Muscle layer of colon (tissue), 2 donors: ENCODE results near the gene DCAF15.
A peak's percentile ranks its signal among the peaks of the same experiment; 100 is the strongest.

Experiments
- H3K27ac ChIP-seq: one replicate; pipeline ENCODE4 v1.7.0; 2013; ENCODE audit warnings: low read depth, mild to moderate bottlenecking, low read length, moderate library complexity
- H3K27me3 ChIP-seq, 2 donors: one replicate each; pipeline ENCODE4 v1.7.0; 2013; ENCODE audit warnings: low read length in 2 of 2, mild to moderate bottlenecking in 2 of 2; ENCODE audit not compliant: insufficient read depth in 2 of 2, control insufficient read depth in 1 of 2
- H3K36me3 ChIP-seq: one replicate; pipeline ENCODE4 v1.7.0; 2013; ENCODE audit warnings: mild to moderate bottlenecking, low read length; ENCODE audit not compliant: insufficient read depth
- H3K4me1 ChIP-seq: one replicate; pipeline ENCODE4 v1.7.0; 2013; ENCODE audit warnings: mild to moderate bottlenecking, low read length; ENCODE audit not compliant: insufficient read depth
- H3K4me3 ChIP-seq, 2 donors: one replicate each; pipeline ENCODE4 v1.7.0; 2013; ENCODE audit warnings: low read length in 2 of 2, low read depth in 1 of 2, mild to moderate bottlenecking in 1 of 2, moderate library complexity in 1 of 2
- H3K9ac ChIP-seq: one replicate; pipeline ENCODE4 v1.7.0; 2013; ENCODE audit warnings: low read length
- H3K9me3 ChIP-seq: one replicate; pipeline ENCODE4 v1.7.0; 2013; ENCODE audit warnings: mild to moderate bottlenecking, low read length
- donor health status: abdominal sarcoma.
- donor health status: Adenocarcinoma of cecum.

Gene DCAF15

DNA sequence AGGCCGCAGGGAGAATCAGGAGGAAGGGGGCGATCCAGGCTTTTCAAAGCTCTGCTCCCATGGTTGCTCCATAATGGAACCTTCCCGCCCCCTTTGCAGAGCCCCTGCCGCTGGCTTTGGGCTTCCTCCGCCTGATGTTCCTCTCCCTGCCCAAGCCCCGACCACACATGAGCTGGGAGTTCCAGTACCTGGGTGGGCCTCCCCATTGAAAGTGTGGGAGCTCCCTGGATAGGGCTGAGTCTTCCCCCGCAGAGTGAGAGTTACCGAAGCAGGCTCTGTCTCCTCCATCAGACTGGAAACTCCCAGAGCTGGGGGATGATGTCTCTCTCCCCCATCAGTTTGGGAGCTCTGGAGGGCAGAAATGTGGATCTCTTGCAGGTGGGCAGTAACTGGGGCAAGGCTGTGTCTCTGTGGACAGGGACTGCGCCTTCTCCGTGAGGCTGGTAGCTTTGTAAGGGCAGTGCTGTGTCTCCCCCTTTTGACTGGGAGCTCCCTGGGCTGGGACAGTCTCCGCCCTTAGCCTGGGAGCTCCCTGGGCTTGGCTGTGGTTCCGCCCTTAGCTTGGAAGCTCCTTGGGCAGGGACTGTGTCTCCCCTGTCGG is 722 bp downstream of the DCAF15 start:
- Histone ChIP-seq H3K27ac (no peak overlapping the region), H3K4me3 (peak overlapping the region; percentile 81 to 85), H3K9ac (peak overlapping the region; percentile 42)

DNA sequence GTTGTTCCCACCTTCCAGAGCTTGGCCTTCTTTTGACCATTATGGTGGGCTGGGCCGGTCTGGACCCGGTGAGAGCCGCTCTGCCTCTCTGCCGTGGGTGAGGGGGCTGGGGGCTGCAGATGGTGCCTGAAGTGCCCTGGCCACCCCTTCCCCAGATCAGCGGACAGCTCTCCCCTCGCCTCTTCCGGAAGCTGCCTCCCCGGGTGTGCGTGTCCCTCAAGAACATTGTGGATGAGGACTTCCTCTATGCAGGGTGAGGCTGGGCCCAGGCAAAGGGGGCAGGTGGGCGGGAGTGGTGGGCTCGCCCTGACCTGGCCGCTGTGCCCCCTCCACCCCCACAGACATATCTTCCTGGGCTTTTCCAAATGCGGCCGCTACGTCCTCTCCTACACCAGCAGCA is 1.9 kb downstream of the DCAF15 start:
- H3K4me3 ChIP-seq: no peak overlapping the region
- H3K4me1 ChIP-seq: peaks cover 13% of the 10 kb centered on the region
- H3K9ac ChIP-seq: no peak overlapping the region
- H3K27ac ChIP-seq: no peak overlapping the region
- peaks cover 36% of the 10 kb centered on the region for H3K36me3 ChIP-seq
- no peaks in the 10 kb centered on the region for H3K27me3 ChIP-seq
- no peaks in the 10 kb centered on the region for H3K9me3 ChIP-seq

More for the DNA sequence above, 722 bp downstream of the DCAF15 start:
- H3K36me3 ChIP-seq: peaks cover 27% of the 10 kb centered on the region
- no peaks in the 10 kb centered on the region for H3K27me3 ChIP-seq
- H3K9me3 ChIP-seq: no peaks in the 10 kb centered on the region
- H3K4me1 ChIP-seq: peaks cover 13% of the 10 kb centered on the region

DNA sequence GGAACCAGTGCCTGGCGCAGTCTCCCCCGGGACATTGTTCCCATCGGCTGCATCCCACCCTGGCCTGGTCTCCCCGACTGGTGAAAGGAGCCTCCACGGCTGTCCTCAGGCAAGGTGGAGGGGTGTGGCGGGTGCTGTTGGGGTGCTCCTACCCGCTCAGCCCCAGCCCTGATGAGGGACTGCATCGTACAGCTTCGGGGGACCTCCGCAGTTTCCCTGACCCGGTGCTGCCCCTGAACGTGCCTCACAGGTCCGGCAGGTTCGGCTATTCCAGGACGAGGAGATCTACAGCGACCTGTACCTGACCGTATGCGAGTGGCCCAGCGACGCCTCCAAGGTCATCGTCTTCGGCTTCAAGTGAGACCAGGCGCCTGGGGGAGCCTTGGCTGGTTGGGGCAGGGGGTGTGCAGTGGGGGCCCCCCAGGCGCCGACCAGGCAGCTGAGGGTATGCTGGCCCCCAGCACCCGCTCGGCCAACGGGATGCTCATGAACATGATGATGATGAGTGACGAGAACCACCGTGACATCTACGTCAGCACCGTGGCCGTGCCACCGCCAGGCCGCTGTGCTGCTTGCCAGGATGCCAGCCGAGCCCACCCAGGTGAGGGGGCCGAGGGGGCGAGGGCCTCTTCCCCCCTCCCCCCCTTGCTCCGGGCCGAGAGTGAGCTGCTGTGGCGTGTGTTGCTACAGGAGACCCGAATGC is 3.5 kb downstream of the DCAF15 start:
- H3K27me3 ChIP-seq: no peaks in the 10 kb centered on the region
- H3K4me1 ChIP-seq: peaks cover 13% of the 10 kb centered on the region
- H3K9ac ChIP-seq: no peak overlapping the region
- peaks cover 43% of the 10 kb centered on the region for H3K36me3 ChIP-seq
- H3K9me3 ChIP-seq: no peaks in the 10 kb centered on the region
- H3K27ac ChIP-seq: no peak overlapping the region
- H3K4me3 ChIP-seq: no peak overlapping the region

DNA sequence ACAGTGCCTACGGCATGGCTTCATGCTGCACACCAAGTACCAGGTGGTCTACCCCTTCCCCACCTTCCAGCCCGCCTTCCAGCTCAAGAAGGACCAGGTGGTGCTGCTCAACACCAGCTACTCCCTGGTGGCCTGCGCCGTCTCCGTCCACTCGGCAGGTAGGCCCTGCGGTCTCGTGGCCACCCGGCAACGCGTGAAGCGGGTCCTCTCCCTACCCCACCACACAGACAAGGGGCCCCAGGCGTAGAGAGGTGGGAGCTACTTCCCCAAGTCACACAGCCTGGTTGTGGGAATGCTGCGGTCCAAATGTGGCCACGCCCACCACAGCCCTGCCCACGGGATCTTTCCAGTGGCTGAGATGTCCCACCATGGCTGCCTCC is 4.0 kb downstream of the DCAF15 start:
- Histone ChIP-seq H3K27ac (no peak overlapping the region), H3K27me3 (no peaks in the 10 kb centered on the region), H3K9ac (no peak overlapping the region), H3K4me3 (no peak overlapping the region), H3K9me3 (no peaks in the 10 kb centered on the region), H3K36me3 (peaks cover 43% of the 10 kb centered on the region), H3K4me1 (peaks cover 13% of the 10 kb centered on the region)

DNA sequence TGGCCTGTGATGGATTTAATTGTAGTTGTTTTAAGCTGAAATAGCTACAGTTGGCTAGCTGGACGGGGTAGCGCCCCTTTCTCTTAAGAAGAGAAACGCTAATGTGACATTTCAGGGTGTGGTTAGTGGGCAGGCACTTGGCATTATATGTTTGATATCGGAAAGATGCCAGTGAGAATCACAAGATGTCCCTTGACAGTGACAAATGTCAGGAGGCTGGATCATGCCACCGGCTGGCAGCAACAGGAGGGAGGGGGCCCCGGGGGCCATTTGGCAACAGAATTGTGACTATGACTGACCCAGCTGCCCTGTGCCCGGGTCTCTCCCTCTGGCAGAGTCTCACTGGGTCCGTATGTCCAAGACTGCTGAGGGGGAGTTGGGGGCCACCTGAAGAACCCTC is 4.7 kb downstream of the DCAF15 start:
- H3K4me3 ChIP-seq: no peak overlapping the region
- peaks cover 13% of the 10 kb centered on the region for H3K4me1 ChIP-seq
- no peaks in the 10 kb centered on the region for H3K9me3 ChIP-seq
- H3K36me3 ChIP-seq: peaks cover 43% of the 10 kb centered on the region
- H3K9ac ChIP-seq: no peak overlapping the region
- no peaks in the 10 kb centered on the region for H3K27me3 ChIP-seq
- H3K27ac ChIP-seq: no peak overlapping the region

DNA sequence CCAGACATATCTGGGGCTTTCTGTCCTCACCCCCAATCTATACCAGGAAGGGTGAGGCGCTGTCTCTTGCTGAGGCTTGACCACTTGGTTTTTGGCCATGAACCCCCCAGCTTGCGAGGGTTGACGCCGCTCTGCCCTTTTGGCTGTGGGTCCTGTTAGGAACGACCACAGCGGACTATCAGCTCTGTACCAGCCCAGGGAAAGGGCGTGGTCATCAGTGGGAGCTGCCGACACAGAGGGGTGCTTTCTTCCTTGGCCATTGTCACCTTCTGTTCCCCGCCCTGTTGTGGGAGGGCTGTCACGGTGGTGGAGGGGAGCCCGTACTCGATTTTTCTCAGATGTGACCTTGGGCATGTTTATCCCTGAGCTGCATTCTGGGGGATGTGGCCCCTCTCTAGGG is 5.7 kb downstream of the DCAF15 start:
- Histone ChIP-seq H3K4me1 (peaks cover 11% of the 10 kb centered on the region), H3K4me3 (no peak overlapping the region), H3K27me3 (no peaks in the 10 kb centered on the region), H3K27ac (no peak overlapping the region), H3K9ac (no peak overlapping the region), H3K36me3 (peaks cover 43% of the 10 kb centered on the region), H3K9me3 (no peaks in the 10 kb centered on the region)

DNA sequence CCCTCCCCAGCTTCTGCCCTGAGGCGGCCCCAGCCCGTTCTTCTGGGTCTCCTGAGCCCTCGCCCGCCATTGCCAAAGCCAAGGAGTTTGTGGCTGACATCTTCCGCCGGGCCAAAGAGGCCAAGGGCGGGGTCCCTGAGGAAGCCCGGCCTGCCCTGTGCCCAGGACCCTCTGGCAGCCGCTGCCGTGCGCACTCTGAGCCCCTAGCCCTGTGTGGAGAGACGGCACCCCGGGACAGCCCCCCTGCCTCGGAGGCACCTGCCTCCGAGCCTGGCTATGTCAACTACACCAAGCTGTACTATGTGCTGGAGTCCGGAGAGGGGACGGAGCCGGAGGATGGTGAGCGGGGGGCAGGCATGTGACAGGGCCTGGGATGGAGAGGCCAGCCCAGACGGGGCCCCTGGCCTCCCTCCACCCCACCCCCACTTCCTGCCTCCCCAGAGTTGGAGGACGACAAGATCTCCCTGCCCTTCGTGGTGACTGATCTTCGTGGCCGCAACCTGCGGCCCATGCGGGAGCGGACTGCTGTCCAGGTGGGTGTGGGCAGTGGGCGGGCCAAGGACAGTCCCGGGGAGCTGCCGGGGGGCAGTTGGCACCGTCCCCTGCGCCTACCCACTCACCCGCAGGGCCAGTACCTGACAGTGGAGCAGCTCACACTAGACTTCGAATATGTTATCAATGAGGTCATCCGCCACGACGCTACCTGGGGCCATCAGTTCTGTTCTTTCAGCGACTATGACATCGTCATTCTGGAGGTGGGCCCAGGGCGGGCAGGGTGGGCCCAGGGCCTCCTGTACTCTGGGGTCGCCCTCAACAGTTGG is 7.0 kb downstream of the DCAF15 start:
- Histone ChIP-seq H3K4me3 (no peak overlapping the region), H3K27ac (no peak overlapping the region), H3K27me3 (no peaks in the 10 kb centered on the region), H3K36me3 (peaks cover 43% of the 10 kb centered on the region), H3K4me1 (no peaks in the 10 kb centered on the region), H3K9me3 (no peaks in the 10 kb centered on the region), H3K9ac (no peak overlapping the region)

DNA sequence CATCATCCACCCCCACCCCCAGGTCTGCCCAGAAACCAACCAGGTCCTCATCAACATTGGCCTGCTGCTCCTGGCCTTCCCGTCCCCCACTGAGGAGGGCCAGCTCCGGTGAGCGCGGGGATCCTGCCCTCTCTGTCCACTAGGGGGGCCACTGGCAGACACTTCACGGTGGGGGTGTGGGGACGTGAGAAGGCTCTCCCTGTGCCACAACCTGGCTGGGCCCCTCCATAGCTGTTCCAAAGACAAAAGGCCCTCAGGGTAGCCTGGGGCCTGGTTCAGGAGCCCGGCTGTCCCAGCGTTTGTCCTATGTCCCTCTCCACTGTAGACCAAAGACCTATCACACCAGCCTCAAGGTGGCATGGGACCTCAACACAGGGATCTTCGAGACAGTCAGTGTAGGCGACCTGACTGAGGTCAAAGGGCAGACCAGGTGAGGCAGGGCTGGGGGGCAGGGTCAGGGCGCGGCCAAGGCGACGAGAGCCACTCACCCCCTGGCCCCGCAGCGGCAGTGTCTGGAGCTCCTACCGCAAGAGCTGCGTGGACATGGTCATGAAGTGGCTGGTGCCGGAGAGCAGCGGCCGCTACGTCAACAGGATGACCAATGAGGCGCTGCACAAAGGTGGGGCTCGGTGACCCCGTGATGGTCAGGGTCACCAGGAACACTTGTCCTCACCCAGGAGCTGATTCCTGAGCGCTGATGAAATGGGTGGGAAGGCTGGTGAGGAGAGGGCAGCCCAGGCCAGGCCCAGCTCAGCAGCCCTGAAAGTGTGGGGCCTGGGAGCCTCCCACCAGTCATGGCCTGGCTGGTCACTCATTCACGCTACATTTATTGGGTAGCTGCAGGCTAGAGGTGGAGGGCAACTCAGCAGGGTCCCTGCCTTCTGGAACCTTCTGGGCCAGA is 7.9 kb downstream of the DCAF15 start:
- Histone ChIP-seq H3K36me3 (peaks cover 42% of the 10 kb centered on the region), H3K27ac (no peak overlapping the region), H3K27me3 (no peaks in the 10 kb centered on the region), H3K4me3 (no peak overlapping the region), H3K4me1 (no peaks in the 10 kb centered on the region), H3K9ac (no peak overlapping the region), H3K9me3 (no peaks in the 10 kb centered on the region)

DNA sequence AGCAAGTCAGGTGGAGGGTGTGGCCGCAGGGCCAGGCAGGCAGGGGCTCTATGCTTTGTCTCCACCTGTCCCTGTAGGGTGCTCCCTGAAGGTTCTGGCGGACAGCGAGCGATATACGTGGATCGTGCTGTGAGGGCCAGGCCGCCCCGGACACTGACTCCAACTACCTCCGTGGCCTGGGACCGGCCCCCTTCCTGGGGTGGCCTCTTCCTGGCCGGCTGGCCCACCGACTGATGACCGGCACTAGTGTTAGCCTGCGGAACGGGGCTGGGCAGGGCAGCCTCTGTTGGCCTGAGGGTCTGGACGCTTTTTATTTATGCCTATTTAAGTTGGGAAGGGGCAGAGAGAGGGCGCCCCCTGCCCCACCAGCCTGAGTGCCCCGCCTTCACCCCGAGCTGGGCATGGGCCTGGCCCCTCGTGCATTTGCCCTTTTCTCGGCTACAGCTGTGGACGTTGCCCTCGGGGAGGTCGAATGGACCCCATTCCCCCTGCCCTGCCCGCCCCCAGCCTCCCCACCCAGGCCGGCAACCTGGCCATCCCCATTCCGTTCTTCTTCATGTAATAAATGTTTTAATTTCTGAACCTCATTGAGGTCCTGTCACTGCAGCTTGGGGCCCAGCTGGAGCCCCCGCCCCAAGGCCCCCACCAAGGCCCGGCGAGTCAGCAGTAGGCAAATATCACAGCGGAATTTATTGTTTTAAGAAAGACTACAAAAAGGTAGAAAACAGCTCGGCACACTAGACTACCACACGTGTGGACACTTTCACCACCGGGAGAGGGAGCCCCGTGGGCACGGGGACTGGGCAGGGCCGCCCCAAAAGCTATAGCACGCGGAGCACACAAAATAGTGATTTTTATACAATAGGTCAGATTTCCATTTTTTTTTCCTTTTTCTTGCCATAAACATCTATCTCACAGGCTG is 8.8 kb downstream of the DCAF15 start:
- peaks cover 34% of the 10 kb centered on the region for H3K36me3 ChIP-seq

DNA sequence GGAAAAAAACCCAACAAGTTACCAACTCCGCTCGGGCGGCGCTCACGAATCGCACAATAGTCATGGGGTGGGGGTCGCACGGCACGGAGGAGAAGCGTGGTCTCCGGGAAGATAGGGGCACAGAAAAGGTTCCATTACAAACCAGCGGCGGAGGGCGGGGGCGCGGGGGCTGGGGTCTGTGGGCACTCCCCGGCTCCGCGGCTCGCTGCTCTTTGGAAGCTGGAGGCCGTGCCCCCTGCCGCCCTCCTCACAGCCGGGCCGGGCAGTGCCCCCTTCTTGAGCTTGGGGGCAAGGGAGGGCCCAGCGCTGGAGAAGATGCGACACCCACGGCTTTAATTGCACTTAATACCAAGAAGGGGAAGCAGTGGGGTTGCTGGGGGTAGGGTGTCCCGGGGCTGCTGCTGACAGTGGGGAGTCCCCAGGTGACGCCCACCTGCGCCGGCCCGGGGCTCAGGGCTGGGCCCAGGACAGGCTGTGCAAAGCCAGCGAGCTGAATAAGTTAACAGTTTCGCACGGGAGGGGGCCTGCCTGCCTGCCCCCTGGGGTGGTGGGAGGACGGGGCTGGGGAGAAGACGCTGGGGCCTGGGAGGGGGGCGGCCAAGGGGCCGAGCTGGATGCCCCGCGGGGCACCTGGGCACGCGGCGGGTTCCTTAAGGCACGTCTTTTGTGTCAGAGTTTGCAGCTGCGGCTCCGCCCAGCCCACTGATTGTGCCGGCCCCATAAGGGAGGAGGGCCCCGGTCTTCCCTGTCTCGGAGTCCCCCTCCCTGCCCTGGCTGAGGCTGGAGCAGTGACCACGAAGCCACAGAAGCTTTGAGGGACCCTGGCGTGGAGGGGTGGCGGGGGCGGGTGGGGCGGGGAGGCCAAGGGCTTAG is 9.8 kb downstream of the DCAF15 start:
- H3K9ac ChIP-seq: no peak overlapping the region
- no peak overlapping the region for H3K27ac ChIP-seq
- no peaks in the 10 kb centered on the region for H3K9me3 ChIP-seq
- H3K36me3 ChIP-seq: peaks cover 30% of the 10 kb centered on the region
- no peaks in the 10 kb centered on the region for H3K4me1 ChIP-seq
- no peak overlapping the region for H3K4me3 ChIP-seq
- H3K27me3 ChIP-seq: no peaks in the 10 kb centered on the region

More for the DNA sequence above, 8.8 kb downstream of the DCAF15 start:
- Histone ChIP-seq H3K9me3 (no peaks in the 10 kb centered on the region), H3K27me3 (no peaks in the 10 kb centered on the region), H3K4me3 (no peak overlapping the region), H3K9ac (no peak overlapping the region), H3K4me1 (no peaks in the 10 kb centered on the region), H3K27ac (no peak overlapping the region)
